ENCODE measurements around the gene CGGBP1. TPM values are rescaled to one million over a fixed set of nuclear protein-coding genes. Genes with fewer than 3 reads are reported as not detected.

CGGBP1 gene
- total RNA-seq, 1 donor from 2014 or later: 80.3 TPM

DNA sequence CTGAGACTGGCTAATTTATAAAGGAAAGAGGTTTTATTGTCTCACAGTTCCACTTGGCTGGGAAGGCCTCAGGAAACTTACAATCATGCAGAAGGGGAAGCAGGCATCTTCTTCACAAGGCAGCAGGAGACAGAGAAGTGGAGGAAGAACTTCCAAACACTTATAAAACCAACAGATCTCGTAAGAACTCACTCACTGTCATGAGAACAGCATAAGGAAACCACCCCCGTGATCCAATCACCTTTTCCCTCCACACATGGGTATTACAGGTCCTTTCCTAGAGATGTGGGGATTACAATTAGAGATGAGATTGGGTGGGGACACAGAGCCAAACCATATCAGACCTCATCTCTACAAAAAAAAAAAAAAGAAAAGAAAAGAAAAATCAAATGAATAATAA is 25.7 kb downstream of the CGGBP1 start:
- Mint-ChIP-seq H3K27me3 (ENCODE audit: unreplicated experiment) (no peaks in the 10 kb centered on the region), H3K36me3 (ENCODE audit: unreplicated experiment) (no peaks in the 10 kb centered on the region), H3K4me1 (ENCODE audit: unreplicated experiment) (peaks cover 18% of the 10 kb centered on the region), H3K4me3 (ENCODE audit: unreplicated experiment) (no peak overlapping the region), H3K27ac (ENCODE audit: unreplicated experiment) (peak overlapping the region; percentile 25), H3K9me3 (ENCODE audit: unreplicated experiment) (no peaks in the 10 kb centered on the region)
- DNase-seq (ENCODE audit: extremely low spot score, unreplicated experiment): no peak
- TF ChIP-seq, protein P1, sequence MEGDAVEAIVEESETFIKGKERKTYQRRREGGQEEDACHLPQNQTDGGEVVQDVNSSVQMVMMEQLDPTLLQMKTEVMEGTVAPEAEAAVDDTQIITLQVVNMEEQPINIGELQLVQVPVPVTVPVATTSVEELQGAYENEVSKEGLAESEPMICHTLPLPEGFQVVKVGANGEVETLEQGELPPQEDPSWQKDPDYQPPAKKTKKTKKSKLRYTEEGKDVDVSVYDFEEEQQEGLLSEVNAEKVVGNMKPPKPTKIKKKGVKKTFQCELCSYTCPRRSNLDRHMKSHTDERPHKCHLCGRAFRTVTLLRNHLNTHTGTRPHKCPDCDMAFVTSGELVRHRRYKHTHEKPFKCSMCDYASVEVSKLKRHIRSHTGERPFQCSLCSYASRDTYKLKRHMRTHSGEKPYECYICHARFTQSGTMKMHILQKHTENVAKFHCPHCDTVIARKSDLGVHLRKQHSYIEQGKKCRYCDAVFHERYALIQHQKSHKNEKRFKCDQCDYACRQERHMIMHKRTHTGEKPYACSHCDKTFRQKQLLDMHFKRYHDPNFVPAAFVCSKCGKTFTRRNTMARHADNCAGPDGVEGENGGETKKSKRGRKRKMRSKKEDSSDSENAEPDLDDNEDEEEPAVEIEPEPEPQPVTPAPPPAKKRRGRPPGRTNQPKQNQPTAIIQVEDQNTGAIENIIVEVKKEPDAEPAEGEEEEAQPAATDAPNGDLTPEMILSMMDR (IDR thresholded peaks at IDR 0.05): no peak

DNA sequence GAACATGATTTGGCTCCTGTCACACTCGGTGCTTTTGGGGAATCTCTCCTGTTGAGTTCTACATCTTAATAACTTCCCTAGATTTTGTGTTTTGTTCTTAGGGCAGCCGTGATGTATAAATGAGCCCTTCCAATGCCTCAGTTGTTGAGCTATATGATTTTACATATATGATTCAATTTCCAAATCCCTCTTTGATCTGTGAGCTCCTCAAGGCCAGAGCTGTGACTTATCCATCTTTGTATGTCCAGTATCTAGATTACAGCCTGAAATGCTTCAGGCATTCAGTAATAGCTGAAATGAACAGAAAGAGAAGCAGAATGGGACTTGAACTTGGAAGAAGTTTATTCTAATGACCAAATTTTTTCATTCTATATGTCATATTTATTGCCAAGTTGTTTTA is 26.6 kb downstream of the CGGBP1 start:
- Mint-ChIP-seq H3K4me1 (ENCODE audit: unreplicated experiment) (peaks cover 18% of the 10 kb centered on the region), H3K9me3 (ENCODE audit: unreplicated experiment) (no peaks in the 10 kb centered on the region), H3K36me3 (ENCODE audit: unreplicated experiment) (no peaks in the 10 kb centered on the region), H3K4me3 (ENCODE audit: unreplicated experiment) (peak overlapping the region; percentile 71), H3K27ac (ENCODE audit: unreplicated experiment) (peak overlapping the region; percentile 84), H3K27me3 (ENCODE audit: unreplicated experiment) (no peaks in the 10 kb centered on the region)
- no peak for DNase-seq (ENCODE audit: extremely low spot score, unreplicated experiment)
- TF ChIP-seq, protein P1 (IDR thresholded peaks at IDR 0.05): no peak

DNA sequence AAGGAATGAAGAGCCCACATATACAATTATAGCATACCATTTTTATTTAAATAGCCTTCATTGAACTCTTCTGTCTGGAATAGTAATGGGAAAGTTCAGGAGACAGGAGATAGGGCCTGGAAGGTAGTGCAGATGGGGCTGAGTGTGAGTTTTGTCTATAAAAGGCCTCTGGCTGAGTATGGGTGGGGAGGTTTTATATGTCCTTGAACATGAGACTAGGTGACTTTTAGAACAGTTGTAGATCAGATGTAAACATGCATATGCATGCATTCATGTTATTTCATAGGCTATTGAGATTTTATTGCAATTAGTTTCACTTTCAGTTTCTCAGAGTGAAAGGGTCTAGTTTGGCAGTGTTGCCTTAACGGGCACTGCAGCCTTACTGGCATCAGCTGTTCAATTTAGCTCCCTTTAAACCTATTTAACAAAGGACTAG is 27.1 kb downstream of the CGGBP1 start:
- no peak for DNase-seq (ENCODE audit: extremely low spot score, unreplicated experiment)
- peak overlapping the region; percentile 71 for H3K4me3 Mint-ChIP-seq (ENCODE audit: unreplicated experiment)

DNA sequence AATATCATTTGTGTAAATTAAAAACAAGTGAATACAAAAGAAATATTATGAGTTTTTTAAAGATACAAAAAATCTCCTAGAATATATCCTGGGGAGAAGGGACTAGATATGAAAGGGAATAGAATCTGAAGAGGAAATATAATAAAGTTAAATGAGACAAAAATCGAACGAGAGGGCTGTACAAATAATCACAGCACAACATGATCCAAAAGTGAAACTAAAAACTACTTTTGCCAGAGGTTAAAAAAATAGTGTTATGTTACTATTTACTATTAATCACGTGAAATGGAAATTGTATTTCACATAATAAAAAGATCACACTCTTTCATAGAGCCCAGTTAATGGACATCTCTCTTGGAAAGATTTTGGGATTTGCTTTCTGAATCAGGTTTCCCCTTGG is 28.6 kb downstream of the CGGBP1 start:
- Mint-ChIP-seq H3K36me3 (ENCODE audit: unreplicated experiment) (no peaks in the 10 kb centered on the region), H3K9me3 (ENCODE audit: unreplicated experiment) (peaks cover 5% of the 10 kb centered on the region), H3K4me3 (ENCODE audit: unreplicated experiment) (no peak overlapping the region), H3K4me1 (ENCODE audit: unreplicated experiment) (peaks cover 18% of the 10 kb centered on the region), H3K27me3 (ENCODE audit: unreplicated experiment) (peaks cover 4% of the 10 kb centered on the region), H3K27ac (ENCODE audit: unreplicated experiment) (no peak overlapping the region)
- no peak for DNase-seq (ENCODE audit: extremely low spot score, unreplicated experiment)
- TF ChIP-seq, protein P1 (IDR thresholded peaks at IDR 0.05): no peak

More for the DNA sequence above, 27.1 kb downstream of the CGGBP1 start:
- Mint-ChIP-seq H3K36me3 (ENCODE audit: unreplicated experiment) (no peaks in the 10 kb centered on the region), H3K4me1 (ENCODE audit: unreplicated experiment) (peaks cover 18% of the 10 kb centered on the region), H3K27me3 (ENCODE audit: unreplicated experiment) (no peaks in the 10 kb centered on the region), H3K9me3 (ENCODE audit: unreplicated experiment) (no peaks in the 10 kb centered on the region), H3K27ac (ENCODE audit: unreplicated experiment) (peak overlapping the region; percentile 84)
- TF ChIP-seq, protein P1 (IDR thresholded peaks at IDR 0.05): no peak

DNA sequence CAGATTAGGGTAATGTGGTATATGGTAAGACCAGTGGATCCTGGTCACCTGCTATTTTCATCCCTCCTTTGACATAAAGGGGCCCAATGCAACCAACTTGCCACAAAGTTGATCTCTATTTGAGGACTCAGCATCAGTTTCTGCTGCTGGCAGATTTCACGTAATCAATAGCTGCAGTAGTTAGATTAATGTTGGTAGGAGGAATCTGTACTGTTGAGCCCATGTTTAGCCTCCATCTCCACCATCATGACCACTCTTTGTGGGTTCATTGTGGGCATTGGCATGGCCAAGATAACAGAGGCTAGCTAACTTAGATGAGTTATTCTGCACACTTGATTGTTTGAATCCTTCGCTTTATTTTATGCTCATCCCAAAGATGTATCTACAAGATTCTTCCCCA is 29.9 kb downstream of the CGGBP1 start:
- peaks cover 5% of the 10 kb centered on the region for H3K9me3 Mint-ChIP-seq (ENCODE audit: unreplicated experiment)
- no peak overlapping the region for H3K27ac Mint-ChIP-seq (ENCODE audit: unreplicated experiment)
- TF ChIP-seq, protein P1 (IDR thresholded peaks at IDR 0.05): no peak
- no peaks in the 10 kb centered on the region for H3K36me3 Mint-ChIP-seq (ENCODE audit: unreplicated experiment)
- no peak for DNase-seq (ENCODE audit: extremely low spot score, unreplicated experiment)
- H3K4me1 Mint-ChIP-seq (ENCODE audit: unreplicated experiment): peaks cover 18% of the 10 kb centered on the region
- H3K4me3 Mint-ChIP-seq (ENCODE audit: unreplicated experiment): no peak overlapping the region
- H3K27me3 Mint-ChIP-seq (ENCODE audit: unreplicated experiment): peaks cover 10% of the 10 kb centered on the region
